Left ventricle myocardium inferior (tissue), 1 donor: ENCODE results near the gene DNAH2. TPM values are rescaled to one million over a fixed set of nuclear protein-coding genes. Genes with fewer than 3 reads are reported as not detected.

Source experiments
- DNase-seq: peaks from one replicate; pipeline ENCODE4 v3.0.0-alpha.2; 2020
- H3K27ac ChIP-seq: fragments of 200-600 bp; replicated peaks from 2 replicates; pipeline ENCODE4 v1.8.0; 2021
- H3K27me3 ChIP-seq: fragments of 200-600 bp; 2 replicates; pipeline ENCODE4 v1.8.0; 2021; ENCODE audit warnings: low read depth
- H3K36me3 ChIP-seq: fragments of 200-600 bp; 2 replicates; pipeline ENCODE4 v1.8.0; 2021
- H3K4me1 ChIP-seq: fragments of 200-600 bp; 2 replicates; pipeline ENCODE4 v1.8.0; 2021
- H3K4me3 ChIP-seq: fragments of 200-600 bp; 2 replicates; pipeline ENCODE4 v1.8.0; 2021; ENCODE audit warnings: mild to moderate bottlenecking, moderate library complexity
- H3K9me3 ChIP-seq: fragments of 200-600 bp; replicated peaks from 2 replicates; pipeline ENCODE4 v1.8.0; 2021
- intact Hi-C: fragments of 100-400 bp; cut with micrococcal nuclease; formaldehyde crosslinking; loops from one replicate; pipeline ENCODE4 v1.11.0; 2022
- total RNA-seq: library from RNA; stranded (reverse); fragmentation: NEBNext Ultra II Directional; extraction: Animal tissue kit (Norgen Biotek cat#: 25700); gene quantifications from one replicate; pipeline ENCODE4 v1.2.1, GENCODE V29; 2021
- TF ChIP-seq, protein P1 (sequence below): fragments of 200-600 bp; IDR thresholded peaks from 2 replicates; pipeline ENCODE4 v1.8.0; 2021; ENCODE audit warnings: antibody characterized with exemption, mild to moderate bottlenecking, borderline replicate concordance
- donor health status: DM: no; HTN: yes; CAD: no; lungs with severe emphysema.

The DNAH2 gene
- total RNA-seq, 1 donor from 2014 or later, result 0.33 TPM

DNA sequence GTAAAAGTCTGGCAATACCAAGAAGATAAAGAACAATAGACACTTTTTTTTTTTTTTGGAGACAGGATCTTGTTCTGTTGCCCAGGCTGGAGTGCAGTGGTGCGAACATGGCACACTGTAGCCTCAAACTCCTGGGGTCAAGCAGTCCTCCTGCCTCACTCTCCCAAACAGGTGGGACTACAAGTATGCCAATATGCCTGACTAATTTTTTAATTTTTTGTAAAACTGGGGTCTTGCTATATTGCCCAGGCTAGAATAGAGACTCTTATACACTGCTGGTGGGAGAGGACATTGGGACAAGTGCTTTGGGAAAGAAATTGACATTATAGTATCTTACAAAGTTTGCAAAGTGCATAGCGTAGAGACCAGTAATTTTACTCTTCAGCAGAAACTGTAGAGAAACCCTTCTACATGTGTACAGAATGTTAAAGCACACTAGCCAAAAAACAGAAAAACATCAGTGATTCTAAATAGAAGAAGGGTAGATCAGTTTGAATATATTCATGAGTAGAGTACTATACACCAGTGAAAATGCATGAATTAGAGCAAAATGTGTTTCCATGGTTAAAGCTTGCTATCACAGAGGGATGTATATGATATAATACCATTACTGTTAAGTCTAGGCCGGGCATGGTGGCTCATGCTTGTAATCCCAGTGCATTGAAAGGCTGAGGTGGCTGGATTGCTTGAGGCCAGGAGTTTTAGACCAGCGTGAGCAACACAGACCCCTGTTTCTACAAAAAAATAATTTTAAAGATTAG, 19.5 kb upstream of the DNAH2 start:
- H3K27ac ChIP-seq, result no peak overlapping the region

DNA sequence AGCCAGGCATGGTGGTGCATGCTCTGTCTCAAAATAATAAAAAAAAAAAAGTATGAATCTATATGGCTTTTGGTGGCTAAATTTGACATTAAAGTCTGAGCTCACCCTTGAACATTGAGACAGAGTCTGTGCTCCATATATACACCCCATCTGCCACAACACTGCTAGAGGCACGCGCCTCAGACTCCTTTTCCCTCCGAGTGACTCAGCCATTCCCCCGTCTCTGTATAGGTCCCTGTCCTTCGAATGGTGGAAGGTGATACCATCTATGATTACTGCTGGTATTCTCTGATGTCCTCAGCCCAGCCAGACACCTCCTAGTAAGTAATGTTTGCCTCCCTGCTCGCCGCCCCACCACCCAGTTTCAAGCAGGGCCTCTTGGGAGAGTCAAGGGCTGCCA, 17.0 kb upstream of the DNAH2 start:
- TF ChIP-seq, protein P1, sequence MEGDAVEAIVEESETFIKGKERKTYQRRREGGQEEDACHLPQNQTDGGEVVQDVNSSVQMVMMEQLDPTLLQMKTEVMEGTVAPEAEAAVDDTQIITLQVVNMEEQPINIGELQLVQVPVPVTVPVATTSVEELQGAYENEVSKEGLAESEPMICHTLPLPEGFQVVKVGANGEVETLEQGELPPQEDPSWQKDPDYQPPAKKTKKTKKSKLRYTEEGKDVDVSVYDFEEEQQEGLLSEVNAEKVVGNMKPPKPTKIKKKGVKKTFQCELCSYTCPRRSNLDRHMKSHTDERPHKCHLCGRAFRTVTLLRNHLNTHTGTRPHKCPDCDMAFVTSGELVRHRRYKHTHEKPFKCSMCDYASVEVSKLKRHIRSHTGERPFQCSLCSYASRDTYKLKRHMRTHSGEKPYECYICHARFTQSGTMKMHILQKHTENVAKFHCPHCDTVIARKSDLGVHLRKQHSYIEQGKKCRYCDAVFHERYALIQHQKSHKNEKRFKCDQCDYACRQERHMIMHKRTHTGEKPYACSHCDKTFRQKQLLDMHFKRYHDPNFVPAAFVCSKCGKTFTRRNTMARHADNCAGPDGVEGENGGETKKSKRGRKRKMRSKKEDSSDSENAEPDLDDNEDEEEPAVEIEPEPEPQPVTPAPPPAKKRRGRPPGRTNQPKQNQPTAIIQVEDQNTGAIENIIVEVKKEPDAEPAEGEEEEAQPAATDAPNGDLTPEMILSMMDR, result no peak
- Histone ChIP-seq H3K4me3 (no peak overlapping the region), H3K36me3 (peaks cover 33% of the 10 kb centered on the region), H3K27me3 (peaks cover 43% of the 10 kb centered on the region), H3K9me3 (no peaks in the 10 kb centered on the region), H3K4me1 (peaks cover 20% of the 10 kb centered on the region), H3K27ac (no peak overlapping the region)
- intact Hi-C loops, result no loop called here
- no peak for DNase-seq

More for the DNA sequence above, 19.5 kb upstream of the DNAH2 start:
- DNase-seq, result no peak
- peaks cover 55% of the 10 kb centered on the region for H3K36me3 ChIP-seq
- H3K27me3 ChIP-seq, result peaks cover 18% of the 10 kb centered on the region
- no peak overlapping the region for H3K4me3 ChIP-seq
- TF ChIP-seq, protein P1, result no peak
- H3K9me3 ChIP-seq, result no peaks in the 10 kb centered on the region
- intact Hi-C loops, result no loop called here
- H3K4me1 ChIP-seq, result no peaks in the 10 kb centered on the region

DNA sequence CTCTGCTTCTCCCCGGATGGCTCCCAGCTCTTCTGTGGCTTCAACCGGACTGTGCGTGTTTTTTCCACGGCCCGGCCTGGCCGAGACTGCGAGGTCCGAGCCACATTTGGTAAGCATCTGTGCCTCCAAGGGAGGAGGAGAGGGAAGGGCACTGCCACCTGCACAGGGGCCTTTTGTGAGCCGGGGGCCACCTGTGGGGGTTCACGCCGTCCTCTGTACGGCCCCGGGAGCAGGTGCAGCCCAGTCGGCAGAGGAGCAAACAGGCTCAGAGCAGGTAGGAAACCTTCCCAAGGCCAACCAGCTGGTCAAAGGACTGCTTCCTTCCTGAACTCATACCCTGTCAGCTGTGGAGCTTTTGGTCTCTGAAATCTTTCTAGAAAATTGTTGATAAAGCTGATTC, 15.9 kb upstream of the DNAH2 start:
- Histone ChIP-seq H3K4me1 (peaks cover 26% of the 10 kb centered on the region), H3K36me3 (peaks cover 29% of the 10 kb centered on the region), H3K27me3 (peaks cover 55% of the 10 kb centered on the region), H3K27ac (no peak overlapping the region), H3K4me3 (no peak overlapping the region), H3K9me3 (no peaks in the 10 kb centered on the region)
- intact Hi-C loops, result no loop called here
- no peak for DNase-seq
- TF ChIP-seq, protein P1, result no peak

DNA sequence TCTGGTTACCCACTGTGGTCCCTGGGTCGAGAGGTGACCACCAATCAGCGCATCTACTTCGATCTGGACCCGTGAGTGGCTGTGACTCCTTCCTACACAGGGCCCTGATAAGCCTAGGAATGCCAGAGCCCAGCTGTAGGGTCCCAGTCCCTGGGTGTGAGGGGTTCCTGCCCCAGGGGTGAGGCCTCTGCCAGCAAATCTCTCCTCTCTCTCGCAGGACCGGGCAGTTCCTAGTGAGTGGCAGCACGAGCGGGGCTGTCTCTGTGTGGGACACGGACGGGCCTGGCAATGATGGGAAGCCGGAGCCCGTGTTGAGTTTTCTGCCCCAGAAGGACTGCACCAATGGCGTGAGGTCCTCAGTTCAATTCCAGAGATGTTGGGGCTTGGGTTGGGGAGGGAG, 14.8 kb upstream of the DNAH2 start:
- H3K9me3 ChIP-seq, result no peaks in the 10 kb centered on the region
- DNase-seq, result no peak
- peaks cover 26% of the 10 kb centered on the region for H3K4me1 ChIP-seq
- H3K27ac ChIP-seq, result no peak overlapping the region
- TF ChIP-seq, protein P1, result no peak
- H3K4me3 ChIP-seq, result no peak overlapping the region
- peaks cover 66% of the 10 kb centered on the region for H3K27me3 ChIP-seq
- peaks cover 29% of the 10 kb centered on the region for H3K36me3 ChIP-seq
- intact Hi-C loops, result no loop called here

DNA sequence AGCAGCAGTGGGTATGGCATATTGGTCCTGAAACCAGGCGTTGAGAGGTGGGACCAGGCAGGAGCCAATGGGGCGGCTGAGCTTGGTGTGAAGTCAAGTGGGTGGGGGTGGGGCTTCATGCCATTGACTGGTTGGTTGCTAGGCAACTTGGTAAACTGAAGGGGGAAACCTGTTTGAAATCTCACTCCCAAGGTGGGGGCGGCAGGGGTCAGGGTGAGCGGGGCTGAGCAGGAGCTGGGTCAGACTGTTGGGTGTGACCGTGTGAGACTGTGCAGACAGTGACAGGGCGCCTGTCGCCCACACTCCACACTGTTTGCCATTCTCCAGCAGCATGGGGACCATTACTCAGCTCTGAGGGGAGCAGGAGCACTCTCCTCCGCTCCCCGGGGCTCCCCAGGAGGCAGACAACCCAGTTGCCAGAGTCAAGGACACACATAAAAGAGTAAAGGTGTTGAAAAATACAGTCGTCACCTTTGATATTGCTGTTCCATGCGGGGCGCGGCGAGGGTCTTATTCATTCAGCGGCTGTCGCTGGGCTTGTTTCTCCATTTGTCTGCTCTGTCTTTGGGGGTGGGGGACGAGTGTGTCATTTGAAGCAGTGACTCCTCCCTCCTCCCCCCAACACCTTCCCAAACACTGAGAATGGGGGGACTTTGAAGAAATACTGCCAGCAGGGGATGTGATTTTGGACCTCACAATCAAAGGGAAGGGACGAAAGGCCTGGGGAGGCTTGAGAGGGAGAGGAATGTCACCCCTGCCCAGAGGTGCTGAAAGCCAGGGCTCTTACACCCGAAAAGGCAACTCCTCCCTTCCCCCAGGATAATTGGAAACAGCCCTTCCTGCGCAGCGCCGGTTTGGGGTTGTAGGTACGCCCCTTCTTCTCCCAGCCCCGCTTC, 13.7 kb upstream of the DNAH2 start:
- TF ChIP-seq, protein P1, result no peak
- peaks cover 76% of the 10 kb centered on the region for H3K27me3 ChIP-seq
- no peak for DNase-seq
- no peak overlapping the region for H3K27ac ChIP-seq
- peaks cover 29% of the 10 kb centered on the region for H3K36me3 ChIP-seq
- no peaks in the 10 kb centered on the region for H3K9me3 ChIP-seq
- peaks cover 26% of the 10 kb centered on the region for H3K4me1 ChIP-seq
- H3K4me3 ChIP-seq, result peak overlapping the region; percentile 55
- intact Hi-C loops, result no loop called here
